Activated CD8-positive, alpha-beta memory T cell treated with anti-CD3 and anti-CD28 coated beads for 36 hours (primary cell): ENCODE data around the gene PTPN3. TPM values are rescaled to one million over a fixed set of nuclear protein-coding genes. Genes with fewer than 3 reads are reported as not detected.

Experiments used
- CTCF ChIA-PET: fragments of 350-600 bp; sonication (Branson Sonifier 250); formaldehyde crosslinking; loops from one replicate; lab custom pipeline; 2021; ENCODE audit warnings: antibody characterized with exemption; lab: Charles Lee
- POLR2A ChIA-PET: fragments of 350-600 bp; sonication (Branson Sonifier 250); formaldehyde crosslinking; loops from one replicate; lab custom pipeline; 2021; ENCODE audit warnings: antibody characterized with exemption; lab: Charles Lee
- total RNA-seq, 2 experiments: library from RNA; stranded (reverse); gene quantifications; one replicate each; pipeline ENCODE4 v1.2.3, GENCODE V29; 2021

PTPN3 gene
- total RNA-seq, 2 experiments from 2014 or later = 0.51 to 0.96 TPM

- CTCF ChIA-PET = interaction anchor here (0.6 kb wide), 1 partner anchor 11 kb away, joined by 3 read pairs; no protein-coding TSS in a partner anchor
- POLR2A ChIA-PET = no interaction called here
Observed at GRCh38 chr9:109458453-109459211, 39.5 kb downstream of the PTPN3 start.

- ChIA-PET POLR2A (no interaction called here), CTCF (no interaction called here)
Observed at GRCh38 chr9:109456811-109457210, 41.3 kb downstream of the PTPN3 start.

- ChIA-PET CTCF (no interaction called here), POLR2A (no interaction called here)
Observed at GRCh38 chr9:109455861-109456260, 42.2 kb downstream of the PTPN3 start.

DNA sequence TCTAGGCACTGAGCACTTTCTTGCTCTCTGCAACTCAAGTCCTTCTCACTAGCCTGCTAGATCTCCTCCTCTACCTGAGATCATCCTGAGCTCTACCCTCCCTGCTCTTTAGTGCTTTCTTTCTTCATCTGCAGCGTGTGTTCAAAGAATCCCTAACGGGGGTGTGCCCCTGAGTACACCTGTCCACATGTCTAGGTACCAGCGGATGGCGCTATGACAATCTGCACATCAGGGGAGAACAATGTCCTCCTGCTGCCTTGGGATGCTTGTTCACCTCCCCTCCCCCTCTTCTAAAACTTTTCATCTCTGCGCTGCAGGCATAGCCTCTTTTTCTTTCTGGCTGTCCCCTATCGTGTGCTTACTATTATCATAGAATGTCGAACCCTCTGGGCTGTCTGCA is 42.7 kb downstream of the PTPN3 start:
- CTCF ChIA-PET = no interaction called here
- POLR2A ChIA-PET = no interaction called here

DNA sequence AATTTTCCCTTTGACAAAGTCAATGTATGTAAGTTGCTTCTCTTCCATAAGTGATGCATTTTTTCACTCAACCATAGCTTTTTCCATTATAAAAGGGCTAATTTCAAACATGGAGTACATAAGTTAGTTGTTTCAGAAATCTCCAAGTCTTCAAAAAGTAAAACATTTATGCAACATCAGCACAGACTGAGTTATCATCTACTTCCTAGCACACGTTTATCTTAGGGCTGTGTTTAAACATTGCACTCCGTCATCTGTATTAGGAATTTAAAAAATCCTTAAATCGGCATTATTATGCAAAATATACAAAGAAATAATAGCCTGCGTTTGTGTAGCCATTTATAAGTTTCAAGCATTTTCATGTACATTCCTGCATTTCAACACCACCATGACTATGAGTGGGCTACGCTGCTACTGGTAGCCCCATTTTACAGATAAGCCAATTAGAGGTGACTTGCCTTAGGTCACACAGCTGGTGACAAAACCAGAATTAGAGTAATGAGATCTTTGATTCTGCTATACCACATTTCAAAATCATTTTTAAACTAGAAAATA is 43.4 kb downstream of the PTPN3 start:
- ChIA-PET POLR2A (no interaction called here), CTCF (no interaction called here)

DNA sequence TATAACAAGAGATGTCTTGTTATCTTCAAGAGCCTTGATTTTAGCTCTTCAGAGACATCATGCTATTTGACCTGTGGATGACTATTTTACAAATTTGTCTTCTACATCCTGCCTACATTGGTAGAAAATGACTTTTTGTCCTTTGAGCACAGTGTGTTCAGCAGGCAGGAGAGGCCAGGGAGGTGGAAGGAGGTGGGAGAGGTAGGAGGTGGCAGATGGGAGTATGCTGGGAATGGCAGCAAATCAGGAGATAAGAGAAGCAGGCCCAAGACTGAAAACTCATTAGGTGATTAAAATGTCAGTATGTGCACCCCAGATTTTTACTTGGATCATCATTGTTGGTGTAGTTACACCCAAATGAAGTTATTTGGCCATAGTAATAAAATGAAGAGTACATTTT is 44.1 kb downstream of the PTPN3 start:
- CTCF ChIA-PET = no interaction called here

GRCh38 chr9:109453210-109453842 is 44.8 kb downstream of the PTPN3 start:
- CTCF ChIA-PET = interaction anchor here (0.5 kb wide), 1 partner anchor 254 kb away, joined by 3 read pairs; no protein-coding TSS in a partner anchor
- POLR2A ChIA-PET = no interaction called here

More for the DNA sequence above, 44.1 kb downstream of the PTPN3 start:
- POLR2A ChIA-PET = no interaction called here

GRCh38 chr9:109452761-109453160 is 45.3 kb downstream of the PTPN3 start:
- POLR2A ChIA-PET = no interaction called here
- CTCF ChIA-PET = no interaction called here

GRCh38 chr9:109451311-109452025 is 46.6 kb downstream of the PTPN3 start:
- POLR2A ChIA-PET = no interaction called here
- CTCF ChIA-PET = interaction anchor here (1.8 kb wide), 1 partner anchor 11 kb away, joined by 5 read pairs; no protein-coding TSS in a partner anchor

GRCh38 chr9:109450346-109450745 is 47.8 kb downstream of the PTPN3 start:
- POLR2A ChIA-PET = no interaction called here

GRCh38 chr9:109449036-109449798 is 48.9 kb downstream of the PTPN3 start:
- POLR2A ChIA-PET = no interaction called here

More at GRCh38 chr9:109450346-109450745, 47.8 kb downstream of the PTPN3 start:
- CTCF ChIA-PET = interaction anchor here (1.8 kb wide), 1 partner anchor 9 kb away, joined by 5 read pairs; no protein-coding TSS in a partner anchor

GRCh38 chr9:109448223-109448622 is 49.9 kb downstream of the PTPN3 start:
- ChIA-PET POLR2A (interaction anchor here (0.6 kb wide), 1 partner anchor 106 kb away, joined by 9 read pairs; no protein-coding TSS in a partner anchor), CTCF (no interaction called here)

More at GRCh38 chr9:109449036-109449798, 48.9 kb downstream of the PTPN3 start:
- CTCF ChIA-PET = interaction anchor here (1.8 kb wide), 1 partner anchor 8 kb away, joined by 5 read pairs; no protein-coding TSS in a partner anchor

GRCh38 chr9:109447329-109448076 is 50.6 kb downstream of the PTPN3 start:
- POLR2A ChIA-PET = no interaction called here
- CTCF ChIA-PET = no interaction called here

DNA sequence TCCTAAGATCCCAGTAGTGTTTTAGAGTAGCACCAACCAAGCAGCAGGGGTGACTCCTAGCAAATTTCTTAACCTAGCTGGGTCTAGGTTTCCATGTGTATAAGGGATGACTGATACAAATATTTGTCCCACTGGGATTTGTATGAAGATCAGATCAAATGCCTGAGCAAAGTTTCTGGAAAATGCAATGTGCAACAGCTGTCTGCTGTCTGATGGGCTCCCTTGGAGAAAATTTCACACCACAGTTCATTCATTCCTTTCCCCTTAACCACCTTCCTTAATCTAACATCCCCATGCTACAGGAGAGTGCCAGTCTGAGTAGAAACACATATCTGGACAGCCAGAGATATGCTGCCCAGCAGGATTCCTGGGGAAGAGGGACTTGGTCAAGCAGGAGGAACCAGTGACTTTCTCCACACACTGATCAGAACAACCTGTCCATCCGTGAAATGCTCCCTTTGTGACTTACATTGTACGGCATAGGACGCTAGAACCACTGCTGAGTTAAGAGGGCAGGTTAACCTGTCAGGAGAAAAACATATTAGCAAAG is 53.3 kb downstream of the PTPN3 start:
- ChIA-PET CTCF (no interaction called here), POLR2A (no interaction called here)

DNA sequence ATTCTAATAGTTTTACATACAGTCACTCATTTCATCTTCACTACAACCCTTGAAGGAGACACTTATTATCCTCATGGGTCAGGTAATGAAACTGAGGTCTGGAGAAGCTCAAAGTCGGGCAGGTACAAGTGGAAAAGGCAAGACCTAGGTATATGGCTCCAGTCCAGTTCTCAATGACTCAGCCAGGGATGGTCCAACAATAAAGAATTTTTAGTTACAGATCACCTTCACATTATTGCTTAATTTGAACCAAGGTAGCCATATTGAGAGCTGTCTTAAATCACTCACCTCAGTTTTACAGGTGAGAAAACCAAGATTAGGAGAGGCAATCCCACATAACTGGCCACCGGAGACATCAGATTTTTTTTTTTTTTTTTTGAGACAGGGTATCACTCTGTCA is 55.4 kb downstream of the PTPN3 start:
- ChIA-PET CTCF (interaction anchor here (0.7 kb wide), 1 partner anchor 298 kb away, joined by 3 read pairs; no protein-coding TSS in a partner anchor), POLR2A (no interaction called here)

GRCh38 chr9:109441296-109441695 is 56.8 kb downstream of the PTPN3 start:
- POLR2A ChIA-PET = interaction anchor here (0.6 kb wide), 1 partner anchor 22 kb away, joined by 3 read pairs; no protein-coding TSS in a partner anchor
- CTCF ChIA-PET = interaction anchor here (1.3 to 2.8 kb wide), 3 partner anchors 9 to 28 kb away, joined by 5 to 10 read pairs (median 5); no protein-coding TSS in a partner anchor

GRCh38 chr9:109440797-109441287 is 57.3 kb downstream of the PTPN3 start:
- CTCF ChIA-PET = interaction anchor here (1.3 to 2.8 kb wide), 3 partner anchors 9 to 29 kb away, joined by 5 to 10 read pairs (median 5); no protein-coding TSS in a partner anchor
- POLR2A ChIA-PET = interaction anchor here (0.6 kb wide), 1 partner anchor 22 kb away, joined by 3 read pairs; no protein-coding TSS in a partner anchor
